ENCODE data around the gene RAI2.

DNA sequence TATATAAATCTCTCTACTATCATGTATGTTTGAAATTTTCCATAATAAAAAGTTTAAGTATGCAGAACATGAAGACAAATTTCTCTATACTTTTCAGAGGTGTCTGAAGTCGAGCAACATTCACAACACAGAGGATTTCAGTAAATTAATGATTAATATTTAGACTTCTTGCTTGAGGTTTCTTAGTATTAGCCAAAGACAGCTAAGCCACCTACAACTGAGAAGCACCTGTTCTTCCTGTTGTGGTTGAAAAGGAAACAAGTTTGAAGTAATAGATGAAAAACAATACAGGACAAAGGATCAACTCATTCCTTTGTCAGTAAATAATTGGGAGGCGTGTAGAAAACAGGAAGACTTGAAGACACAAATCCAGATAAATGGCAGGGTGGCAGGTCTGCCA is 102.7 kb downstream of the RAI2 start:
- TF ChIP-seq, protein P1, sequence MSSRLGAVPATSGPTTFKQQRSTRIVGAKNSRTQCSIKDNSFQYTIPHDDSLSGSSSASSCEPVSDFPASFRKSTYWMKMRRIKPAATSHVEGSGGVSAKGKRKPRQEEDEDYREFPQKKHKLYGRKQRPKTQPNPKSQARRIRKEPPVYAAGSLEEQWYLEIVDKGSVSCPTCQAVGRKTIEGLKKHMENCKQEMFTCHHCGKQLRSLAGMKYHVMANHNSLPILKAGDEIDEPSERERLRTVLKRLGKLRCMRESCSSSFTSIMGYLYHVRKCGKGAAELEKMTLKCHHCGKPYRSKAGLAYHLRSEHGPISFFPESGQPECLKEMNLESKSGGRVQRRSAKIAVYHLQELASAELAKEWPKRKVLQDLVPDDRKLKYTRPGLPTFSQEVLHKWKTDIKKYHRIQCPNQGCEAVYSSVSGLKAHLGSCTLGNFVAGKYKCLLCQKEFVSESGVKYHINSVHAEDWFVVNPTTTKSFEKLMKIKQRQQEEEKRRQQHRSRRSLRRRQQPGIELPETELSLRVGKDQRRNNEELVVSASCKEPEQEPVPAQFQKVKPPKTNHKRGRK (CRISPR knock-in tag; IDR thresholded peaks at IDR 0.05; ENCODE audit: borderline replicate concordance), result no peak
- TF ChIP-seq NR2C2 (CRISPR knock-in tag; IDR thresholded peaks at IDR 0.05) (no peak), CREB1 (CRISPR knock-in tag; IDR thresholded peaks at IDR 0.05) (no peak), MYBL2 (CRISPR knock-in tag; IDR thresholded peaks at IDR 0.05) (no peak), ZNF396 (CRISPR knock-in tag; IDR thresholded peaks at IDR 0.05; ENCODE audit: borderline replicate concordance) (no peak), JUN (CRISPR knock-in tag; IDR thresholded peaks at IDR 0.05) (no peak), ZNF423 (CRISPR knock-in tag; IDR thresholded peaks at IDR 0.05) (no peak), ZNF232 (CRISPR knock-in tag; IDR thresholded peaks at IDR 0.05) (no peak), ZNF219 (CRISPR knock-in tag; IDR thresholded peaks at IDR 0.05; ENCODE audit: borderline replicate concordance) (no peak), FOXJ3 (CRISPR knock-in tag; IDR thresholded peaks at IDR 0.05; ENCODE audit: borderline replicate concordance) (no peak)
- TF ChIP-seq, protein P2, sequence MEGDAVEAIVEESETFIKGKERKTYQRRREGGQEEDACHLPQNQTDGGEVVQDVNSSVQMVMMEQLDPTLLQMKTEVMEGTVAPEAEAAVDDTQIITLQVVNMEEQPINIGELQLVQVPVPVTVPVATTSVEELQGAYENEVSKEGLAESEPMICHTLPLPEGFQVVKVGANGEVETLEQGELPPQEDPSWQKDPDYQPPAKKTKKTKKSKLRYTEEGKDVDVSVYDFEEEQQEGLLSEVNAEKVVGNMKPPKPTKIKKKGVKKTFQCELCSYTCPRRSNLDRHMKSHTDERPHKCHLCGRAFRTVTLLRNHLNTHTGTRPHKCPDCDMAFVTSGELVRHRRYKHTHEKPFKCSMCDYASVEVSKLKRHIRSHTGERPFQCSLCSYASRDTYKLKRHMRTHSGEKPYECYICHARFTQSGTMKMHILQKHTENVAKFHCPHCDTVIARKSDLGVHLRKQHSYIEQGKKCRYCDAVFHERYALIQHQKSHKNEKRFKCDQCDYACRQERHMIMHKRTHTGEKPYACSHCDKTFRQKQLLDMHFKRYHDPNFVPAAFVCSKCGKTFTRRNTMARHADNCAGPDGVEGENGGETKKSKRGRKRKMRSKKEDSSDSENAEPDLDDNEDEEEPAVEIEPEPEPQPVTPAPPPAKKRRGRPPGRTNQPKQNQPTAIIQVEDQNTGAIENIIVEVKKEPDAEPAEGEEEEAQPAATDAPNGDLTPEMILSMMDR (IDR thresholded peaks at IDR 0.05), result no peak
- TF ChIP-seq, protein P3, sequence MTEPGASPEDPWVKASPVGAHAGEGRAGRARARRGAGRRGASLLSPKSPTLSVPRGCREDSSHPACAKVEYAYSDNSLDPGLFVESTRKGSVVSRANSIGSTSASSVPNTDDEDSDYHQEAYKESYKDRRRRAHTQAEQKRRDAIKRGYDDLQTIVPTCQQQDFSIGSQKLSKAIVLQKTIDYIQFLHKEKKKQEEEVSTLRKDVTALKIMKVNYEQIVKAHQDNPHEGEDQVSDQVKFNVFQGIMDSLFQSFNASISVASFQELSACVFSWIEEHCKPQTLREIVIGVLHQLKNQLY (CRISPR knock-in tag; IDR thresholded peaks at IDR 0.05), result no peak
- TF ChIP-seq, protein P4, sequence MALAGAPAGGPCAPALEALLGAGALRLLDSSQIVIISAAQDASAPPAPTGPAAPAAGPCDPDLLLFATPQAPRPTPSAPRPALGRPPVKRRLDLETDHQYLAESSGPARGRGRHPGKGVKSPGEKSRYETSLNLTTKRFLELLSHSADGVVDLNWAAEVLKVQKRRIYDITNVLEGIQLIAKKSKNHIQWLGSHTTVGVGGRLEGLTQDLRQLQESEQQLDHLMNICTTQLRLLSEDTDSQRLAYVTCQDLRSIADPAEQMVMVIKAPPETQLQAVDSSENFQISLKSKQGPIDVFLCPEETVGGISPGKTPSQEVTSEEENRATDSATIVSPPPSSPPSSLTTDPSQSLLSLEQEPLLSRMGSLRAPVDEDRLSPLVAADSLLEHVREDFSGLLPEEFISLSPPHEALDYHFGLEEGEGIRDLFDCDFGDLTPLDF (CRISPR knock-in tag; IDR thresholded peaks at IDR 0.05), result no peak
